ENCODE data around the gene KIF20A.
"Not testable (repeated sequence)": the region's sequence is repeated elsewhere in the genome, so short reads cannot be mapped to it uniquely, and the experiment has no call there.

KIF20A gene

DNA sequence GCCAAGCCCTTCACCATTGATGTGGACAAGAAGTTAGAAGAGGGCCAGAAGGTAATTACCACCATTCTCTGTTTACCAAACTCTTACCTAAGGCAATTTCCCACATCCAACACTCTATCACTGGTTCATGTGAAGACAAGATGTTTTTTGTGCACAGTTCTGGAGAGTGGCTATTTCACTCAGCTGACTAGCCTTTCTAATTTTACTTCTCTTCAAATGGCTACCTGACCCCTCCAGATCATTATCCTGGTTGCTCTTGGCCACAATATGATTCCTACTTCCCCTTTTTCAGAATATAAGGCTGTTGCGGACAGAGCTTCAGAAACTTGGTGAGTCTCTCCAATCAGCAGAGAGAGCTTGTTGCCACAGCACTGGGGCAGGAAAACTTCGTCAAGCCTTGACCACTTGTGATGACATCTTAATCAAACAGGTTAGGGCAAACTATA is 7.1 kb downstream of the KIF20A start:
- no peak for DNase-seq (ENCODE audit: low read depth in 3 of 3)

DNA sequence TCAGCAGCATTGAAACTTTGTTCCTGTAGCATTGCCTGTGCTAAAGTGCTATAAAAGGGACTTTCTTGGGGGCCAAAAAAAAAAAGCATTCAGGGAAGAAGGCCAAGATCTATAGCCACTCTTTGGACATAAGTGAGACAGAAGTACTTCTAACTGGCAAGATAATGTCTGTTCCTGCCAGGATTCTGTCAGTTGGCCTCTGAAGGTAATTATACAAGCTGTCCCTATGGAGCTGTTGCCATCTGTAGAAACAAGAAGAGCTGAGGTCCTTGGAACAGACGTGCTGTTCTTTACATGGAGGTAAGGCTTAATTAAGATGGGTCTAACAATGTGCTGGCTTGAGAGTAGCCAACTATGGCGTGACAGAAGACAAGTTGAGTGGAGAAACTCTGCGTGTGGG is 9.7 kb downstream of the KIF20A start:
- no peak for DNase-seq (ENCODE audit: low read depth in 3 of 3)

DNA sequence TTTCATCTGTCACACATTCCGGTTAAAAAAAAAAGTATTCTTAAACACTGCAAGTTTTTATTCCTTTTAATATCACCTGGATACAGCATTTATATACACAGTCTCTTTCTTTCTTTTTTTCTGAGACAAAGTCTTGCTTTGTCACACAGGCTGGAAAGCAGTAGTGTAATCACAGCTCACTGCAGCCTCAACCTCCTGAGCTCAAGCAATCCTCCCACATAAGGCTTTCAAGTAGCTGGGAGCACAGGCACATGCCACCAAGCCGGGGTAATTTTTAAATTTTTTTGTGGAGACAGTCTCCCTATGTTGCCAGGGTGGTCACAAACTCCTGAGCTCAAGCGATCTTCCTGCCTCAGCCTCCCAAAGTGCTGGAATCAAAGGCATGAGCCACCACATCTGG is 13.9 kb downstream of the KIF20A start:
- DNase-seq (ENCODE audit: low read depth in 3 of 3): no peak

DNA sequence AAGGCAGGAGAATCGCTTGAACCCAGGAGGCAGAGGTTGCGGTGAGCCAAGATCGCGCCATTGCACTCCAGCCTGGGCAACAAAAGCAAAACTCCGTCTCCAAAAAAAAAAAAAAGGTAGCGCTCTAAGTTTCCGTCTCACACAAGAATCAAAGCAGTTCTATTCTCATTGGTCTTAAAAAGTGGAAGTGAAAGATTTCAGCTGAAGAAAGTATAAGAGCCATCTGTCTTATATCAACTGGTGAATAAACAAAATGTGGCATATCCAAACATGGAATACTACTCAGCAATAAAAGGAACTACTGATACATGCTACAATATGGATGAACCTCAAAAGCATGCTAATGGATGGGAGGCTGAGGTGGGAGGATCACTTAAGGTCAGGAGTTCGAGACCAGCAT is 14.9 kb downstream of the KIF20A start:
- DNase-seq (ENCODE audit: low read depth in 3 of 3): not testable (repeated sequence)

DNA sequence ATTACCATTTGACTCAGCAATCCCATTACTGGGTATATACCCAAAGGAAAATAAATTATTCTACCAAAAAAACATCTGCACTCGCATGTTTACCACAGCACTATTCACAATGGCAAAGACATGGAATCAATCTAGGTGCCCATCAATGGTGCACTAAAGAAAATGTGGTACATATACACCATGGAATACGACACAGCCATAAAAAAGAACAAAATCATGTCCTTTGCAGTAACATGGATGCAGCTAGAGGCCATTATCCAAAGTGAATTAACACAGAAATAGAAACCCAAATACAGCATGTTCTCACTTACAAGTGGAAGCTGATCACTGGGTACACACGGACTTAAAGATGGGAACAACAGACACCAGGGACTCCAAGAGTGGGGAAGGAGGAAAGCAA is 32.1 kb downstream of the KIF20A start:
- no peak for DNase-seq (ENCODE audit: low read depth in 3 of 3)

DNA sequence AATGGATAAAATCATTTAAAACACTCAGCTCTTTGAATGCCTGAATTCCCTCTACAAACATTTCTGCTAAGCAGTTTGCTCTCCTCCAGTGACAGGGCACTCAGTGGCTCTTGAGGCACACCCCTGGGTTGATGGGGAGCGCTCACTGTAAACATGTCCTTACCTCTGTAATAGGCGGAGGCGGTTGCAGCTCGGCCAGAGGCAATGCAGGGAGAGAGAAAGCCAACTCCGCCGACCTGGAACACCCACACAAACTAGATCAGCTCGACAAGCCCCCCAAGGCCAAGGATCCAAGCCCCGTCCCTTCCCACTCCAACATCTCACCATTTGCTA is 33.9 kb downstream of the KIF20A start:
- peak in 2 of 3 donors; percentile 1 to 7 for DNase-seq (ENCODE audit: low read depth in 3 of 3)

DNA sequence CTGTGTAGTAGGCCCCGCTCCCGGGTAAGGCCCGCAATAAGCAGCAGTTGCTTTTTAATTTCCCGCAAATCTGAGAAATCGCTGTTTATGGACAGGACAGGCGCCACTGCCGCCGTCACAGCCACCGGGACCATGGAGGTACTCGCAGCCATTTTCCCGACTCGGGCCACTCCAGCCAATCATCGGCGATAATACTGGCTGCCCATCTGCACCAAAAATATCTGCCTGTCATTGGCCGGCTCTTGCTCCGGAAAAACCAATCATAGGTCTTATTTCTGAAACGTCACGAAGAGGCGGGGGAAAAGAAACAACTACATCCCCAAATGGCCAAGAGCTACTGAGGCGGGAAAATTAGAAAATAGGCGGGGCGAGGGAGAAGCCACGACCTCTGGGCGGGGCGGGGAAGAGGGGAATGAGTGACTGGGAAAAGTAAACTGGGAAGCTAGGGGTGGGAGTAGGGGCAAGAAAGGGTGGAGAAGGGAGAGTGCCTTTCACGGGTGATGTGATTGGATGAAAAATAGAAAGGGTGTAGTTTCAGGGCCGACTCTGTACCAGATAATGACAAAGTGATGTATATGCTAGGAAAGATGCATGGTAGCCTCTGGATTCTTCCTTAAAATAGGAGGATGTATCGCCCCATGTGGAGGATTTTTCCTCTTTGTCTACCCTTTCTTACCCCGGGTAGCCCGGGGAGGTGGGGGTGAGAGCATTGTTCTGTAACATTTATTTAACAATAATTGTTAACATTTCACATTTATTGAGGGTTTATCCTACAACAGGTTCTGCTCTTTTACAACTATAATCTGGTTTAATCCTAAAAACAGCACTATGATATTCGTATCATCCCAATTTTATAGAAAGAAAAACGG is 34.5 kb downstream of the KIF20A start, which contains the start of gene CDC23:
CDC23 (minus strand) TSS at position 163 of the 869 bp plus-strand sequence; CDS start at position 152, 11 bp downstream.
- DNase-seq (ENCODE audit: low read depth in 3 of 3): peak; percentile 80 to 86 (median 86)

DNA sequence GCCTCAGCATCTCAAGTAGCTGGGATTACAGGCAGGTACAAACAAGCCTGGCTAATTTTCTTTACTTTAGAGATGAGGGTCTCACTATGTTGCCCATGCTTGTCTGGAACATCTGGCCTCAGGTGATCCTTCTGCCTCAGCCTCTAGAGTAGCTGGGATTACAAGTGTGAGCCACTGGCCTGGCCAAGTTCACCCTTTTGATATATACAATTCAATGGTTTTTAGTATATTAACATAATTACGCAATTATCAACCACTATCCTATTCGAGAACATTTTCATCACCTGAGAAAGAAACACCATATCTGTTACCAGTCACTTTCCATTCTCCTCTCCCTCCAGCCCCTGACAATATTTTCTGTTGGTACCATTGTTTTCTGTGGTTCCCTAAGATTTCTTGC is 37.9 kb downstream of the KIF20A start:
- DNase-seq (ENCODE audit: low read depth in 3 of 3): no peak

DNA sequence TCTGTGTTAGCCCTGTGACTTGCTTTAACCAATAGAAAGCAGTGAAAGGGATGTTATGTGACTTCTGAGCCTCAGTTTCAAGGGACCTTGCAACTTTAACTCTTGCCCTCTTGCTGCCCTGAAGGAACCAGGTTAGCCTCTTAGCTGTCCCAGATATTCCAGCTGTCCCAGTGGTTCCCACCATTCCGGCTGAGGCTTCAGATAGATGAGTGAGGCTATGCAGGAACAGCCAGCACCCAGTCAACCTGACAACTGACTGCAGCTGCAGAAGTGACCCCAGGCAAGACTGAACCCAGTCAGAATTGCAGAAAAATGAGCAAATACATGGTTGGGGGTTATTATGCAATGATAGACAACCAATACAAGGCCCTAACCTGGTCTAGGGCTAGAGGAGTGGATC is 44.6 kb downstream of the KIF20A start:
- DNase-seq (ENCODE audit: low read depth in 3 of 3): no peak

DNA sequence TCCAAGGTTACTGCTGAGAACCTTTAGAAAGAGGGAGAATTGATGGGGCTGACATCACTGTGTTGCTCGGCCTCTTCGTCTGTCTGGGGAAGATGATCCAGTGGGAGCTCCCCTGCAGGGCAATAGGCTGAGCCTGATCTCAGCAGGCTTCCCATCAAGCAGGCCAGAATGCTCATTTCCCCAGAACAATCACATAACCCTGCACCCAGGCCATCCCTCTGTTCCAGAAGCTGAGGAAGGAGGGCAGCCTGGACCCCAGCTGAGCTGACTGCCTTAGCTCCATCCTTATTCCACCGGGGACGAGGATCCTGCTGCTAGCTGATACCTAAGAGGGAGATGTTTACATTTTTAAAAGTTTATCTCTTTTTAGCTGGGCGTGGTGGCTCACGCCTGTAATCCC is 45.8 kb downstream of the KIF20A start:
- DNase-seq (ENCODE audit: low read depth in 3 of 3): no peak

DNA sequence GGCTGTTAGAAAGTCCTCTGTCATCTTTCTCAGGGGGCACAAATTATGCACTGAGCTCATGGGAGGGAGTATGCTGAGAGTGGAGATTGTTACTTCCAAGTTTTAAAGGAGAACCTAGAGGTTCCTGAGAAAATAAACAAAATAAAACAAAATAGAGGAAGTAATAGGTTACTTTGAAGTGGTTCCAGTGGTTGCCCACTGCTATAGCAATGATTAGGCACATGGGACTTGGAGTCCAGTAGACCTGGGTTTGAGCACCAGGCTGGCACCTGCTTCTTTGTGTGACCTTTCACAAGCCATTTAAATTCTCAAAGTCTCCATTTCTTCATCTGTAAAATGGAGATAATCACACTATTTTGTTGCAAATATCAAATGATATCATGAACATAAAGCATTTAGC is 48.0 kb downstream of the KIF20A start:
- DNase-seq (ENCODE audit: low read depth in 3 of 3): no peak

DNA sequence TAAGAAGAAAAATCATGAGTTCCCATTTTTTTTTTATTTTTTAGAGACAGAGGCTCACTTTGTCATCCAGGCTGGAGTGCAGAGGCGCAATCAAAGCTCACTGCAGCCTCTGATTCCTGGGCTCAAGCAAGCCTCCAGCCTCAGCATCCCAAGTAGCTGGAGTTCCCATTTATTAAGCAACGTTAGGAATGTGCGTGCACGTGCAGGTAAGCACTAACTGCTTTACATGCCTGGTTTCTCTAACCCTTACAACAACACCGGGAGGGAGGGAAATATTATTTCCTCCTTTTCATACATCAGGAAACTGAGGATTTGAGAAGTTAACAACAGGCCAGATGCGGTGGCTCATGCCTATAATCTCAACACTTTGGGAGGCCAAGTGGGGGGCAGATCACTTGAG is 50.5 kb downstream of the KIF20A start:
- DNase-seq (ENCODE audit: low read depth in 3 of 3): no peak

DNA sequence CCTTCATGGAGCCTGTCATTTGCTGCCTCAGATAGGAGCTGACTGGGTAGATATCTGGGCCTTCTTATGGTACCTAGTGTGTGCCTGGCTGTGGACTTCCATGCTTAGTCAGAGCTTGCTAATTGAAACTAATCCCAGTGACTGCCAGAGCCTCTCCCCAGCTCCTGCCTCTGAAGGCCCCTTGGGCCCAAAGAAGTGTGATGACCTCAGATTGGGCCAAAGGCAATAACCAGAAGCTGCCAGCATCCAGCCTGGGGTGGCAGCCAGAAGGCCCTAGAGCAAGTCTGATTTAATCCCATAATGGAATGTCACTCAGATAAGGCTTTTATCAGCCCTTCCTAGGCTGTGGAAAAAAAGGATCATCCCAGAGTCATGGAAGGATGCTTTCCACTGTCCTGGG is 51.3 kb downstream of the KIF20A start:
- DNase-seq (ENCODE audit: low read depth in 3 of 3): no peak

DNA sequence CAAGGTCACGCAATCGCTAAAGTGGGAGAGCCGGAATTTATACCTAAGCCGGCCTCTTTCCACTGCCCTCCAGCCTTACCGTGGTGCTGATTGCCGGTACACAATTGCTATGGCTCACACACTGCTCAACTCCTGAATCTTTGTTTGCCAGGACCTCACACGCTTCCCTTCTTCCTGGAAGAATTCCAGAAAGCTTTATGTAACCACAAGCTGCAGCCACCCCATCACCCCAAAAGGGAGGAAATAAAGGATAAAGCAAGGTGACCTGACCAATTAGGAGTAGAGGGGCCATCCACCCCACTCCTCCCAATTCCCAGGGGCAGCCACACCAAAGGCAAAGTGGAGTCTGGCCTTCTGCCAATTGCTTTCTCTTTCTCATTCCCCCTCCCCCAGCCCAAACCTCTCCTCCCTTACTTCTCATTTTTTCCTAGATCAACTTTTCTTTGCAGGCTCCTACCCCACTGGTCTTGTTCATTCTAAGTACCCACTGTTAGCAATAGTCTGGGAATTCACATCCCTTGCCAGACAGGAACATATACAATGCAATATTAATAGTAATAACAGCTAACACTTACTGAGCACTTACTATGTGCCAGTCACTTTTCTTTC is 52.2 kb downstream of the KIF20A start:
- no peak for DNase-seq (ENCODE audit: low read depth in 3 of 3)

DNA sequence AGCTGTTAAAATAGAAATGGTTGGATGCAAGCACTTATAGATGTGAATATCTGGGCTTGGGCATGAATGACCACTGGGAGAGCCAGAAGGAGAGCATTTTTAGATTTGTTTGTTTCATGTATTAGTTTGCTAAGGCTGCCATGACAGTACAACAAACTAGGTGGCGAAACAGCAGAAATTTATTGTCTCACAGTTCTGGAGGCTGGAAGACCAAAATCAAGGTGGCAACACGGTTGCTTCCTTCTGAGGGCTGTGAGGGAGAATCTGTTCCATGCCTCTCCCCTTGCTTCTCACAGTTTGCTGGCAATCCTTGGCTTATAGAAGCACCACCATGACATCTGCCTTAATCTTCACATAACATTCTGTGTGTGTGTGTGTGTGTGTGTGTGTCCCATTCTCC is 54.4 kb downstream of the KIF20A start:
- DNase-seq (ENCODE audit: low read depth in 3 of 3): no peak

DNA sequence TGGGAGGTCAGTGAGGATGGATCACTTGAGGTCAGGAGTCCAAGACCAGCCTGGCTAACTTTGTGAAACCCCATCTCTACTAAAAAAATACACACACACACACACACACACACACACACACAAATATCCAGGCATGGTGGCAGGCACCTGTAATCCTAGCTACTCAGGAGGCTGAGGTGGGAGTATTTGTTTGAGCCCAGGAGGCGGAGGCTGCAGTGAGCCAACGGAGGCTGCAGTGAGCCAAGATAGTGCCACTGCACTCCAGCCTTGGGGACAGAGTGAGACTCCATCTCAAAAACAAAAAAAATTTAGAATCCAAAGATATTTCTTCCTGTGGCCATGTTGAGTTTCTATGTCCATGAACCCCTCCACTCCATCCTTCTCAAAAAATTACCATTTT is 55.7 kb downstream of the KIF20A start:
- no peak for DNase-seq (ENCODE audit: low read depth in 3 of 3)
